Muscle of back (tissue), 13 donors: ENCODE measurements around the gene SEMG2. TPM values are rescaled to one million over a fixed set of nuclear protein-coding genes. Genes with fewer than 3 reads are reported as not detected.

Source experiments
- DNase-seq, 3 donors: peaks; one replicate each; pipeline versions ENCODE4 v3.0.0 to v3.0.0-alpha.2; 2013
- long read RNA-seq, 9 donors: transcript quantifications; one replicate each; lab custom pipeline, GENCODE V29; 2026
- polyA plus RNA-seq, 10 donors: library from polyadenylated mRNA; unstranded; fragments of 120-200 nt; gene quantifications; one replicate each; pipeline ENCODE4 v1.2.1, GENCODE V29; 2013; ENCODE audit not compliant: insufficient read length in 10 of 10

SEMG2 gene, protein sequence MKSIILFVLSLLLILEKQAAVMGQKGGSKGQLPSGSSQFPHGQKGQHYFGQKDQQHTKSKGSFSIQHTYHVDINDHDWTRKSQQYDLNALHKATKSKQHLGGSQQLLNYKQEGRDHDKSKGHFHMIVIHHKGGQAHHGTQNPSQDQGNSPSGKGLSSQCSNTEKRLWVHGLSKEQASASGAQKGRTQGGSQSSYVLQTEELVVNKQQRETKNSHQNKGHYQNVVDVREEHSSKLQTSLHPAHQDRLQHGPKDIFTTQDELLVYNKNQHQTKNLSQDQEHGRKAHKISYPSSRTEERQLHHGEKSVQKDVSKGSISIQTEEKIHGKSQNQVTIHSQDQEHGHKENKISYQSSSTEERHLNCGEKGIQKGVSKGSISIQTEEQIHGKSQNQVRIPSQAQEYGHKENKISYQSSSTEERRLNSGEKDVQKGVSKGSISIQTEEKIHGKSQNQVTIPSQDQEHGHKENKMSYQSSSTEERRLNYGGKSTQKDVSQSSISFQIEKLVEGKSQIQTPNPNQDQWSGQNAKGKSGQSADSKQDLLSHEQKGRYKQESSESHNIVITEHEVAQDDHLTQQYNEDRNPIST
- not detected for polyA plus RNA-seq
- long read RNA-seq, donor 1 = 0 reads
- long read RNA-seq, donor 2 = 0 reads
- long read RNA-seq, donor 3 = 0 reads
- long read RNA-seq, donor 4 = 0 reads
- long read RNA-seq, donor 5 = 0 reads
- long read RNA-seq, donor 6 = 0 reads
- long read RNA-seq, donor 7 = 0 reads
- long read RNA-seq, donor 8 = 0 reads
- long read RNA-seq, donor 9 = 0 reads

- DNase-seq = no peak
These were observed at the start of gene SEMG2 for GRCh38 chr20:45221076-45221475. Gene SEMG2, plus strand, starts transcription at chr20:45221373. Its CDS starts 17 bp downstream, at chr20:45221390.

GRCh38 chr20:45173522-45173921, 47.7 kb upstream of the SEMG2 start:
- no peak for DNase-seq

GRCh38 chr20:45174434-45175364, 46.5 kb upstream of the SEMG2 start, which contains the start of gene PI3:
Gene PI3, plus strand, starts transcription at chr20:45174902. Its CDS starts 21 bp downstream, at chr20:45174923.
- no peak for DNase-seq

DNA sequence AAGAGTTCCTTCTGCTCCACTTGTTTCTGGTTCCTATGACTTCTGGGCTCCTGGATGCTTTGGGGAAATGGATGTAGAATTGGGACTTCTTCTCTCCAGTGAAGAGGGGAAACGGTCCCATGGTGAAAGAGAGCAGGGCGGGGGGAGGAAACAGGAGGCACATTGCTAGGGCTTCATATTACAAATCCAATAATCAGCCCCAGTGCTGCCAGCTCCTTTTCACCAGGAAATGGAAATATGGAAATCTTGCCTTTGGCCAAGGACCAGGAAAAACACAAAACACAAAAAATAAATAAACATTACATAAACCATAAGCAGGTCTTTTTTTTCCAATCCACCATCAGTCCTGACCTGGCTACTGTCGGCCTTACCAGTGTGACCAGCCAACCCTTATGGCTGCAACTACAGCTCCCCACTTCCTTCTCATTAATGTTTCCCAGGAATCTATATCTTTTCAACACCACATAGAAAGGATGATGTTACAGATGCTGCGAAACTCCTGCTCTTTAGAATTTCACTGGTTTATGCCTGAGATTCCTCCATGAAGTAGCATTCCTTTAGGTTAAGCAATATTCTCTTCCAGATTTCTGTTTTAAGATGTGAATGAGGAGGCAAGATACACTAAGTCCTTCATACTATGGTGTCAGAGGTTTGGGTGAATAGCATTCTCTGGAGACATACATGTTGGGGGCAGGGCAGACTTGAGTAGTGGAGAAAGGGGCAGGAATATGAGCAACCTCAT, 44.5 kb upstream of the SEMG2 start:
- DNase-seq = no peak

GRCh38 chr20:45179166-45179565, 42.0 kb upstream of the SEMG2 start:
- no peak for DNase-seq

- DNase-seq = peak in 2 of 3 donors; percentile 7
These were observed 39.5 kb upstream of the SEMG2 start for GRCh38 chr20:45181639-45182038.

- no peak for DNase-seq
These were observed 38.1 kb upstream of the SEMG2 start for GRCh38 chr20:45183084-45183483.

GRCh38 chr20:45187693-45188092, 33.5 kb upstream of the SEMG2 start:
- no peak for DNase-seq

- no peak for DNase-seq
These were observed 32.0 kb upstream of the SEMG2 start for GRCh38 chr20:45189067-45189609.

DNA sequence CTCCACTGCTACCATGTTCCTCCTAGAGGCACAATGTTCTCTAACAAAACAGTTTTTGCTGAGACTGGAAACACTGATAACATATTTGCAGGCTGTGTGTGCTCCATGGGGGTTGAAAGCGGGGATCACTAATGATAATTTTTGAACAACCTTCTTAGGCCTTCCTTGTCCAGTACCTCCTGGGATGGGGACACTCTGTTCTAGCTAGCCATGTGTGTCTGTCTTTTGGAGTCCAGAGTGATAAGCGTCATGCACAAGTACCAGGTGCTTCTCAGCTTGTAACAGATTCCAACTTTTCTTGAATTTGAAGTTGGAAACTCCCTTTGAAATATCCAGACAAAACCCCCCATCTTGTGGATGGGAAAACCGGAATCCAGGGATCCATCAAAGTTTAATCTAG, 31.3 kb upstream of the SEMG2 start:
- no peak for DNase-seq

- DNase-seq = no peak
These were observed 29.2 kb upstream of the SEMG2 start for GRCh38 chr20:45191926-45192325.

DNA sequence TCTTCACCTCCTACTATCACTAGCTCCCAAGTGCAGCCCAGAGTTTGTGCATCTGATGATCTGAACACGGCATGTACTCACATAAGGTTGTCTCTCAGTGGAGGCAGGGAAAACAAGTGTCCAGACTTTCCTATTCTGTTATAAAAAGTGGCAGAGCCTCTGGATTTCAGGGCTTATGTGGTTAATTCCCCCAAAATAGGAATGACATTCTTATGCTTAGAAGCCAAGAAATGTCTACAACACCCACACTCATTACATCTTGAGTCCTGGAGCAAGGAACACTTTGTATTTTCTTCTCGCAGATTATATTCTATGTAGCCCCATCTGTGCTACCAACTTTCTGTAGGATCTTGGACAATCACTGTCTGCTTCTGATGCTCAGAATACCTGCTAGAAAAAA, 27.8 kb upstream of the SEMG2 start:
- no peak for DNase-seq

GRCh38 chr20:45206725-45207124, 14.4 kb upstream of the SEMG2 start, which contains the start of gene SEMG1:
Gene SEMG1, plus strand, starts transcription at chr20:45207033. Its CDS starts 21 bp downstream, at chr20:45207054.
- DNase-seq = no peak

GRCh38 chr20:45209924-45210323, 11.2 kb upstream of the SEMG2 start:
- no peak for DNase-seq

GRCh38 chr20:45211569-45212474, 9.4 kb upstream of the SEMG2 start:
- no peak for DNase-seq

DNA sequence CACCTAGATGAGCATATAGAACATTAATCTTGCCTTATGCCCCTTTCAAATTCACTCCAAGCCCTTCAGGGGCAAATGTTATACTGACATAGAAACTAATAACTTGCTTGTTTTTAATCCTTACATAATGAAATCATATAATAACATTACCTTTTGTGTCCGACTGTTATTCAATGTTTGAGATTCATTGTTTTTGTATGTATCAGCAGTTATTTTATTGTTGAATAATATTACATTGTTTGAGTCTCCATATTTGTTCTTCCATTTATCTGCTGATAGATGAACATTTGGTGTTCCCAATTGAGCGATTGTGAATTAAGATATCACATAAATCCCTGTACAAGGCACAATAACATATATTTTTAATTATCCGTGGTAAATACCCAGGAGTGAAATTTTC, 8.3 kb upstream of the SEMG2 start:
- no peak for DNase-seq

- no peak for DNase-seq
These were observed 3.0 kb upstream of the SEMG2 start for GRCh38 chr20:45218124-45218523.

DNA sequence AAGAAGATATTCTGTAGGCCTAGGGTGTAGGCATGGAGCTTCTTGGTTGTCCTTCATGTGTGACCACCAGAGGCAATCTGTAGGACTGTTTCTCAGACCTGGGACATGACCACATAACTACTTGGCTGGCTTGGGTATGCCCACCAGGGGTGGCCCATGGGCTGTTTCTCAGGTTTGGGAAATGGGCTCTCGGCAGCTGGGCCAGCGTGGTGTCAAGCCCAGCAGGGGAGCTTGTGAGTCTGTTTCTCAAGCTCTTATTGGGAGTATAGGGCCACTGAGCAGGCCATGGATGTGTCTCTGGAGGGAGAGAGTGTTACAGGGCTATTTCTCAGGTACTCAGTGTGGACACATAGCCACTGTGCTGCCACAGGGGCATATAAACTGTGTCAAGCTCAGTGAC, 2.5 kb upstream of the SEMG2 start:
- DNase-seq = no peak

- no peak for DNase-seq
These were observed 2.0 kb downstream of the SEMG2 start for GRCh38 chr20:45223136-45223535.

GRCh38 chr20:45226287-45226686, 5.1 kb downstream of the SEMG2 start:
- no peak for DNase-seq
